ENCODE data around the gene EME1. TPM values are rescaled to one million over a fixed set of nuclear protein-coding genes. Genes with fewer than 3 reads are reported as not detected.

EME1 gene, protein sequence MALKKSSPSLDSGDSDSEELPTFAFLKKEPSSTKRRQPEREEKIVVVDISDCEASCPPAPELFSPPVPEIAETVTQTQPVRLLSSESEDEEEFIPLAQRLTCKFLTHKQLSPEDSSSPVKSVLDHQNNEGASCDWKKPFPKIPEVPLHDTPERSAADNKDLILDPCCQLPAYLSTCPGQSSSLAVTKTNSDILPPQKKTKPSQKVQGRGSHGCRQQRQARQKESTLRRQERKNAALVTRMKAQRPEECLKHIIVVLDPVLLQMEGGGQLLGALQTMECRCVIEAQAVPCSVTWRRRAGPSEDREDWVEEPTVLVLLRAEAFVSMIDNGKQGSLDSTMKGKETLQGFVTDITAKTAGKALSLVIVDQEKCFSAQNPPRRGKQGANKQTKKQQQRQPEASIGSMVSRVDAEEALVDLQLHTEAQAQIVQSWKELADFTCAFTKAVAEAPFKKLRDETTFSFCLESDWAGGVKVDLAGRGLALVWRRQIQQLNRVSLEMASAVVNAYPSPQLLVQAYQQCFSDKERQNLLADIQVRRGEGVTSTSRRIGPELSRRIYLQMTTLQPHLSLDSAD
- polyA plus RNA-seq (2012; rRNA removed): 16.9 and 21.5 TPM in 2 replicates
- 7.3 and 9.0 TPM in 2 replicates for polyA plus RNA-seq (2012; cell fraction: cytosol; rRNA removed)
- polyA plus RNA-seq (2012; cell fraction: nucleus; rRNA removed): 72.2 and 106 TPM in 2 replicates

- CTCF ChIA-PET: interaction anchor here (0.7 to 8.1 kb wide), 7 partner anchors 11 to 109 kb away, joined by 3 to 51 read pairs (median 7); partner anchors contain the start of gene LRRC59
- Histone ChIP-seq H3K27me3 (ENCODE audit: insufficient read depth) (no peaks in the 10 kb centered on the region), H3K36me3 (replicated peaks in 1 of 2; ENCODE audit: control insufficient read depth in 1 of 2, insufficient read depth in 2 of 2, low read length in 1 of 2) (peaks cover 31 to 35% of the 10 kb centered on the region in 2 experiments), H4K20me1 (ENCODE audit: insufficient read depth) (no peaks in the 10 kb centered on the region), H3K27ac (ENCODE audit: low read depth in 2 of 2, low read length in 1 of 2) (peak within 1 kb of the TSS; percentile 93 to 96), H3K4me1 (ENCODE audit: control insufficient read depth in 1 of 2, insufficient read depth in 2 of 2, low read depth in 1 of 2, low read length in 1 of 2) (peaks cover 0 to 27% of the 10 kb centered on the region in 2 experiments; a peak in 2 of 4 replicates), H3K9me2 (no peaks in the 10 kb centered on the region), H3K9ac (peak within 1 kb of the TSS; percentile 93), H3F3A (replicated peaks; ENCODE audit: insufficient read depth) (no peaks in the 10 kb centered on the region), H3K4me2 (peak within 1 kb of the TSS; percentile 87), H3K9me3 (no peaks in the 10 kb centered on the region), H3K79me2 (ENCODE audit: insufficient read depth) (peaks cover 38% of the 10 kb centered on the region), H3K4me3 (ENCODE audit: low read depth in 2 of 2, low read length in 1 of 2) (peak within 1 kb of the TSS; percentile 81 to 94), H2AFZ (ENCODE audit: low read depth) (peak within 1 kb of the TSS; percentile 90)
- POLR2A ChIA-PET: interaction anchor here (1.0 kb wide), 1 partner anchor 21 kb away, joined by 3 read pairs; no protein-coding TSS in a partner anchor
- under 1% methylated on average over 38 of the region's 42 CpGs for WGBS (ENCODE audit: low lambda C conversion rate)
- DNase-seq: peak; percentile 92
- TF ChIP-seq JUND (IDR thresholded peaks at IDR 0.05) (no peak), FOXJ3 (CRISPR knock-in tag; IDR thresholded peaks at IDR 0.05) (peak; percentile 77; the same call in 1 of the 2 replicates), NFIC (IDR thresholded peaks at IDR 0.05; ENCODE audit: borderline replicate concordance) (no peak; the same call in 1 of the 2 replicates), TAF1 (IDR thresholded peaks at IDR 0.05; ENCODE audit: borderline replicate concordance, low read depth, low read length) (peak; percentile 98), MXI1 (IDR thresholded peaks at IDR 0.05; ENCODE audit: low read depth, low read length) (peak; percentile 98), RCOR1 (IDR thresholded peaks at IDR 0.05; ENCODE audit: low read length) (0 out of 2 replicates have a peak, but pooled peaks have one; percentile 5), IRF3 (IDR thresholded peaks at IDR 0.05; ENCODE audit: low read depth, low read length) (no peak), ELF1 (IDR thresholded peaks at IDR 0.05) (peak; percentile 97), YY1 (IDR thresholded peaks at IDR 0.05; ENCODE audit: low read depth) (peak; percentile 97), NRF1 (IDR thresholded peaks at IDR 0.05; ENCODE audit: low read depth, low read length) (no peak), USF1 (IDR thresholded peaks at IDR 0.05; ENCODE audit: borderline replicate concordance, low read depth) (peak; percentile 98), CHD2 (IDR thresholded peaks at IDR 0.05; ENCODE audit: low read length, partially characterized antibody) (peak; percentile 84), GABPA (IDR thresholded peaks at IDR 0.05; ENCODE audit: low read depth) (peak; percentile 100), RFX5 (IDR thresholded peaks at IDR 0.05; ENCODE audit: low read length) (no peak), CTCF (IDR thresholded peaks at IDR 0.05) (no peak), USF2 (IDR thresholded peaks at IDR 0.05; ENCODE audit: borderline replicate concordance, low read depth, low read length) (peak; percentile 88), RAD21 (IDR thresholded peaks at IDR 0.05; ENCODE audit: low read length) (no peak), TCF12 (IDR thresholded peaks at IDR 0.05) (peak; percentile 31; the same call in 1 of the 2 replicates), EP300 (IDR thresholded peaks at IDR 0.05; ENCODE audit: borderline replicate concordance in 1 of 2, low read depth in 1 of 2, low read length in 1 of 2) (no peak)
- TF ChIP-seq, protein P1, sequence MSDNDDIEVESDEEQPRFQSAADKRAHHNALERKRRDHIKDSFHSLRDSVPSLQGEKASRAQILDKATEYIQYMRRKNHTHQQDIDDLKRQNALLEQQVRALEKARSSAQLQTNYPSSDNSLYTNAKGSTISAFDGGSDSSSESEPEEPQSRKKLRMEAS (IDR thresholded peaks at IDR 0.05; ENCODE audit: low read depth): peak; percentile 100
- TF ChIP-seq, protein P2, sequence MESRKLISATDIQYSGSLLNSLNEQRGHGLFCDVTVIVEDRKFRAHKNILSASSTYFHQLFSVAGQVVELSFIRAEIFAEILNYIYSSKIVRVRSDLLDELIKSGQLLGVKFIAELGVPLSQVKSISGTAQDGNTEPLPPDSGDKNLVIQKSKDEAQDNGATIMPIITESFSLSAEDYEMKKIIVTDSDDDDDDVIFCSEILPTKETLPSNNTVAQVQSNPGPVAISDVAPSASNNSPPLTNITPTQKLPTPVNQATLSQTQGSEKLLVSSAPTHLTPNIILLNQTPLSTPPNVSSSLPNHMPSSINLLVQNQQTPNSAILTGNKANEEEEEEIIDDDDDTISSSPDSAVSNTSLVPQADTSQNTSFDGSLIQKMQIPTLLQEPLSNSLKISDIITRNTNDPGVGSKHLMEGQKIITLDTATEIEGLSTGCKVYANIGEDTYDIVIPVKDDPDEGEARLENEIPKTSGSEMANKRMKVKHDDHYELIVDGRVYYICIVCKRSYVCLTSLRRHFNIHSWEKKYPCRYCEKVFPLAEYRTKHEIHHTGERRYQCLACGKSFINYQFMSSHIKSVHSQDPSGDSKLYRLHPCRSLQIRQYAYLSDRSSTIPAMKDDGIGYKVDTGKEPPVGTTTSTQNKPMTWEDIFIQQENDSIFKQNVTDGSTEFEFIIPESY (IDR thresholded peaks at IDR 0.05; ENCODE audit: borderline replicate concordance, low read depth): no peak
- TF ChIP-seq, protein P3, sequence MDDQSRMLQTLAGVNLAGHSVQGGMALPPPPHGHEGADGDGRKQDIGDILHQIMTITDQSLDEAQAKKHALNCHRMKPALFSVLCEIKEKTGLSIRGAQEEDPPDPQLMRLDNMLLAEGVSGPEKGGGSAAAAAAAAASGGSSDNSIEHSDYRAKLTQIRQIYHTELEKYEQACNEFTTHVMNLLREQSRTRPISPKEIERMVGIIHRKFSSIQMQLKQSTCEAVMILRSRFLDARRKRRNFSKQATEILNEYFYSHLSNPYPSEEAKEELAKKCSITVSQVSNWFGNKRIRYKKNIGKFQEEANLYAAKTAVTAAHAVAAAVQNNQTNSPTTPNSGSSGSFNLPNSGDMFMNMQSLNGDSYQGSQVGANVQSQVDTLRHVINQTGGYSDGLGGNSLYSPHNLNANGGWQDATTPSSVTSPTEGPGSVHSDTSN (IDR thresholded peaks at IDR 0.05): peak; percentile 41
Measured at GRCh38 chr17:50372758-50373556, at the start of gene EME1, which contains the start of gene MRPL27. Gene EME1, plus strand, starts transcription at chr17:50373229. Its CDS starts 1,980 bp downstream, at chr17:50375209. Gene MRPL27, minus strand, starts transcription at chr17:50373184. Its CDS starts 14 bp downstream, at chr17:50373170.
